HG03378 (cell line): Measurements from ENCODE around the gene GBF1.

Source experiments
- ATAC-seq: cut with Tn5 transposase; IDR thresholded peaks from one replicate; pipeline ENCODE4 v1.9.1; 2021; ENCODE audit warnings: mild to moderate bottlenecking, moderate library complexity; ENCODE audit not compliant: unreplicated experiment

Gene GBF1

DNA sequence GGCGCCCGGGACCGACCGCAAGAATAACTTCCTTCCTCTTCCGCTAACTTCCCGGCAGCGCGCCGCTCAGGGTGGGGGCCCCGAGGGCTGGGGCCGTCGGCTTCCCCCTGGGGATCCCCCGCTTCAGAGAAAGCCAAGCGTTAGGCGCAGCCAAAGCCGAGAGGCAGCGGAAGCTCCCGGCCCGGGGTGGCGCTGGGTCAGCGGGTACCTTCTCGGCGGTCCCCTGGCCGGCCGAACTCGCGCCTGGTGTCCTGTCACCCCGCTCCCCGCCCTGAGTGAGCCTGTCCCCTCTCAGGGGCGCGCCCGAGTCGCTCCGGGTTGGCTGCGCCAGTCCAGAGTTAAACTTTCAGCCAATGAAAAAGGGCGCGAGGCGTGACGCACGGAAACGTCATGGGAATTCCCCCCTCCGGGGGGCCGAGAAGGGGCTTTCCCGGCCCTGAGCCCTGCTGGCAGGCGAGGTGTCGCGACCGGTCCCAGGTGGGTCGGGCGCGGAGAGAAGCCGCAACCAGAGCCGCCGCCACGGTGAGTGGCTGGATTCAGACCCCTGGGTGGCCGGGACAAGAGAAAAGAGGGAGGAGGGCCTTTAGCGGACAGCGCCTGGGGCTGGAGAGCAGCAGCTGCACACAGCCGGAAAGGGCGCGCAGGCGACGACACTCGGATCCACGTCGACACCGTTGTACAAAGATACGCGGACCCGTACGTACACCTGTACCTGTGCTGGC lies 148.9 kb downstream of the GBF1 start:
- peak; percentile 75 for ATAC-seq

DNA sequence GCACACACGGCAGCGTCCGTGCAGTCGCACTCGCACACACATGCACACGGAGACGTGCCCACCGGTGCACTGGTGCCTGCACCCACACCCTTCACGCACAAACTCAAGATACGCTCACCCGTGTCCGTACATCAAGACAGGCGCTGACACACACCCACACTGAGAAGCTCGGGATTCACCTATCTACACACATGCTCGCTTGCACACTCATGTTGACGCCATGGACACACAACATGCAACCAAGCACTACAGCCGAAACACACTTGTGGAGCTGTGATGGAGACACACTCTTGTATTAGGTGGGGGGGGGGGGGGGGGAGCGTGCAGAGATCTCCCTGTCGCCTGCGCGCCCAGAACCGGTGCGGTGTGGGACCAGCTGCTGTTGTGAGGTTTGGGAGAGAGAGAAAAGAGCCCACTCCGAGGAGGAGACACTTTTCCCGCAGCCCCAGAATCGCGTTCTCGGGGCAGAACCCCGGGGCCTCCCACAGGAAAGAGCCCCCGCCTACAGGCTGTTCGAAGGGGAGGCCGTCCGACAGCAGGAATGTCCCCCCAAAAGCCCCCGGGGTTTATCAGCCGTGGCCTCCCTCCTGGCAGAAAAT lies 149.6 kb downstream of the GBF1 start:
- no peak for ATAC-seq

DNA sequence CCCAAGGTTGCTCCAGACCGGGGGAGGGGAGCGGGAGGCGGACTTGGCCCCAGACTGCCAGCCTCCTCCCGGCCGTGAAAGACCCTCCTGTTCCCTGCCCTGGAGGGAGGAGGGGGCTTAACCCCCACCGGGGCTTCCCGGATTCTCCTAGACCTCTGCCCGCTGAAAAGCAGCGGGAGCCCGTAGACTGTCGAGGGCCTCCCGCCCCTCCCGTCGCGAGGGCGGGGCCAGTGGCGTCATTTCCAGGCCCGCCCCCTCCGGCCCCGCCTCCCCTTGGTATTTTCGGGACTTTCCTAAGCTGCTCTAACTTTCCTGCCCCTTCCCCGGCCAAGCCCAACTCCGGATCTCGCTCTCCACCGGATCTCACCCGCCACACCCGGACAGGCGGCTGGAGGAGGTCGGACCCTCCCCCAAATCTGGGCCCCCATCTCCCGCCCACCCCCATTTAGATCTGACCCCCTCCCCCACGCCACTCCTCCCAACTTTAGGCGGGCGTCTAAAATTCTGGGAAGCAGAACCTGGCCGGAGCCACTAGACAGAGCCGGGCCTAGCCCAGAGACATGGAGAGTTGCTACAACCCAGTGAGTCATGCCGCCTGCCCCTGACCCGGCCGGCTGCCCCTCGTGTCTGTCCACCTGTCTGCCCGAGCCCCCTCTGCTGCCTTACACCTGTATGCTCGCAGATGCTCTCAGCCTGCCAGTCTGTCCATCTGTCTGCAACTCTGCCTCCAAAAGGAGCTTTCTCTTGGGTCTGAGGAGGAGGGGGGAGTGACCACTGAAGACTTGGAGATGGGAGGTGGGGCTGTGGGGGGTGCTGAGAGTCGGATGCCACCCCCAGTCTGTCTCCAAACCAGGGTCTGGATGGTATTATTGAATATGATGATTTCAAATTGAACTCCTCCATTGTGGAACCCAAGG lies 150.3 kb downstream of the GBF1 start, which contains the start of gene NFKB2:
Gene NFKB2 (plus strand): TSS at position 306 of the 917 bp plus-strand sequence. CDS start 255 bp downstream, at position 561.
- no peak for ATAC-seq

DNA sequence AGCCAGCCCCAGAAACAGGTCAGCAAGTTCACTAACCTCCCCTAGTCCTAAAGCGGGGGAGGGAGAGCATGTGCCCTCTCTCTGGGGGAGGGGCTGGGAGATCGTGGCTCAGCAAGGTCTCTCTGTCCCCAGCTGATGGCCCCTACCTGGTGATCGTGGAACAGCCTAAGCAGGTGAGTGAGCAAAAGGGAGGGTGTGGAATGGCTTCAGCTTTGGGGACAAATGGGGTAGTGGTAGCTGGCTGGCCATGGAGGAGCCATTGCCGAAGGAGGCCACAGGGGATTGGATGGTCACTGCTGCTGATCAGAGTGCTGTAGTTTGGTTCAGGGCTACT lies 151.0 kb downstream of the GBF1 start:
- ATAC-seq, result no peak

DNA sequence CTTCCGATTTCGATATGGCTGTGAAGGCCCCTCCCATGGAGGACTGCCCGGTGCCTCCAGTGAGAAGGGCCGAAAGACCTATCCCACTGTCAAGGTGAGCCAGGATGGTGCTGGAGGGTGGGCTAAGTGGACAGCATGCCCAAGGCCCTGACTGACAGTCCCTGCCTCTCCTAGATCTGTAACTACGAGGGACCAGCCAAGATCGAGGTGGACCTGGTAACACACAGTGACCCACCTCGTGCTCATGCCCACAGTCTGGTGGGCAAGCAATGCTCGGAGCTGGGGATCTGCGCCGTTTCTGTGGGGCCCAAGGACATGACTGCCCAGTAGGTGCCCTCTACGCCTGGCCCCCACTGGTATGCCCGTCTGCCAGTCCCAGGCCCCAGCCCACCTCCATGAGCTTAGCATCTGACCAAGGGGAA lies 151.4 kb downstream of the GBF1 start:
- no peak for ATAC-seq

DNA sequence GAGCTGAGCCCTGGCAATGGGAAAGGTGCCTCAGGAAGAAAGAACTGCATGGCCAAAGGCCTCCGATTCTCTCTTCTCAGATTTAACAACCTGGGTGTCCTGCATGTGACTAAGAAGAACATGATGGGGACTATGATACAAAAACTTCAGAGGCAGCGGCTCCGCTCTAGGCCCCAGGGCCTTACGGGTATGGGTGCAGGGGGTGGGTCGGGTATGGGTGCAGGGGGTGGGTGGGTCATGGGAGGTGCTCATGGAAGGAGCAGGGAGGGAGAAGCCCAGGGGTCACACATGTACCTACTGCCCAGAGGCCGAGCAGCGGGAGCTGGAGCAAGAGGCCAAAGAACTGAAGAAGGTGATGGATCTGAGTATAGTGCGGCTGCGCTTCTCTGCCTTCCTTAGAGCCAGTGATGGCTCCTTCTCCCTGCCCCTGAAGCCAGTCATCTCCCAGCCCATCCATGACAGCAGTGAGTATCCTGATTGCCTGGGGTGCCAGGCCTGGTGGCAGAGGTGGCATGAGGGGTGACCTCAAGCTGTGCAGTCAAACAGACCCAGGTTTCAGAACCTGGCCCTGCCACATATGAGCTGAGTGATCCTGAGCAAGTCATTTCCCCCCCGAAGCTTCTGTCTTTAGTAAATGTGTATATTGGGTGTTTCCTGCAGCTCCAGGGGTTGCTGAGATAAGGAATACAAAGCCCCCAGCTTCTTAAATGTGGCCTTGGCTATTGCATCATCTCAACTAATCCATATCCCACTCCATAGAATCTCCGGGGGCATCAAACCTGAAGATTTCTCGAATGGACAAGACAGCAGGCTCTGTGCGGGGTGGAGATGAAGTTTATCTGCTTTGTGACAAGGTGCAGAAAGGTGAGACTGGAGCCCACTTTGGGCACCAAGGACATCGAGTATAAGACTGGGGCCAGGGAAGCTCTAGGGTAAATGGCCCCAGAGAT lies 152.2 kb downstream of the GBF1 start:
- ATAC-seq, result no peak

DNA sequence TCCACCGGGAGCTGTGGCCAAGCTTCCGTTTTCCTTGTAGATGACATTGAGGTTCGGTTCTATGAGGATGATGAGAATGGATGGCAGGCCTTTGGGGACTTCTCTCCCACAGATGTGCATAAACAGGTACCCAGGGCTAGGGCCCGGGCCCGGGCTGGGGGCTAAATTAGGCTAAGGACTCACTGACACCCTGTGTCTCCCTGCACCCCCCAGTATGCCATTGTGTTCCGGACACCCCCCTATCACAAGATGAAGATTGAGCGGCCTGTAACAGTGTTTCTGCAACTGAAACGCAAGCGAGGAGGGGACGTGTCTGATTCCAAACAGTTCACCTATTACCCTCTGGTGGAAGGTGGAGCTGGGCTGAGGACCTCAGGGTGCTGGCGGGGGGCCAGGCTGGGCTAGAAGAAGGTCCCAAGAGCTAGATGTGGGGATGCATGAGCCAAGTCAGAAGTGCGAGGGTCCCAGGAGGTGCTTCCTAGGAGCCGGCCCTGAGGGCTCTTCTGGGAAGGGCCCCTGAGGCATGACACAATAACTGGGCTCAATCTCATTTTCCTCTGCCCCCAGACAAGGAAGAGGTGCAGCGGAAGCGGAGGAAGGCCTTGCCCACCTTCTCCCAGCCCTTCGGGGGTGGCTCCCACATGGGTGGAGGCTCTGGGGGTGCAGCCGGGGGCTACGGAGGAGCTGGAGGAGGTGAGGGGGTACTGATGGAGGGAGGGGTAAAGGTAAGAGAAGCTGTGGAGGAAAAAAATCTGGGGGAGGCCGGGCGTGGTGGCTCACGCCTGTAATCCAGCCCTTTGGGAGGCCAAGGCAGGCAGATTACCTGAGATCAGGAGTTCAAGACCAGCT lies 153.1 kb downstream of the GBF1 start:
- no peak for ATAC-seq

DNA sequence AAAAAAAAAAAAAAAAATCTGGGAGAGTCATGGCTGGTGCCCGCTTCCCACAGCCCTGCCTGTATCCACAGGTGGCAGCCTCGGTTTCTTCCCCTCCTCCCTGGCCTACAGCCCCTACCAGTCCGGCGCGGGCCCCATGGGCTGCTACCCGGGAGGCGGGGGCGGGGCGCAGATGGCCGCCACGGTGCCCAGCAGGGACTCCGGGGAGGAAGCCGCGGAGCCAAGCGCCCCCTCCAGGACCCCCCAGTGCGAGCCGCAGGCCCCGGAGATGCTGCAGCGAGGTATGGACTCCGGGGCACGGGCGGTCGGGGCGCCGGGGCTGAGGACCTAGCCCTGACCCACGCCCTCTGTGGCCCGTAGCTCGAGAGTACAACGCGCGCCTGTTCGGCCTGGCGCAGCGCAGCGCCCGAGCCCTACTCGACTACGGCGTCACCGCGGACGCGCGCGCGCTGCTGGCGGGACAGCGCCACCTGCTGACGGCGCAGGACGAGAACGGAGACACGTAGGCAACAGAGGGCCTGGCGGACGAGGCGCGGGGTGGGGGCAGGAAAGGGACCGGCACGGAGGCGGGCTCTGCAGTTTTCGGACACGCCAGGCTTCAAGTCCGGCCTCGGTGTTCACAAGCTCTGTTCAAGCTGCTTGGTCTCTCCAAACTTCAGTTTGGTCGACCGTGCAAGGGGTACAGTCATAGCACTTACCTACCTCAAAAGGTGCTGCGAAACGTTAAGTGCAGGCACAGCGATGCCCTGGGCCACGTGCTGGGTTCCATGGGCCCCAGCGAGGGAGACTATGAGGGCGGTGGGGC lies 154.1 kb downstream of the GBF1 start:
- ATAC-seq, result peak; percentile 29

DNA sequence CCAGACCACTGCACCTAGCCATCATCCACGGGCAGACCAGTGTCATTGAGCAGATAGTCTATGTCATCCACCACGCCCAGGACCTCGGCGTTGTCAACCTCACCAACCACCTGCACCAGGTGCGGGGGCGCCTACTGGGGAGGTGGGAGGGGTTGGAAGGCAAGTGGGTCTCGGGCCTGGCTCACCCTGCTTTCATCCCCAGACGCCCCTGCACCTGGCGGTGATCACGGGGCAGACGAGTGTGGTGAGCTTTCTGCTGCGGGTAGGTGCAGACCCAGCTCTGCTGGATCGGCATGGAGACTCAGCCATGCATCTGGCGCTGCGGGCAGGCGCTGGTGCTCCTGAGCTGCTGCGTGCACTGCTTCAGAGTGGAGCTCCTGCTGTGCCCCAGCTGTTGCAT lies 154.7 kb downstream of the GBF1 start:
- no peak for ATAC-seq

DNA sequence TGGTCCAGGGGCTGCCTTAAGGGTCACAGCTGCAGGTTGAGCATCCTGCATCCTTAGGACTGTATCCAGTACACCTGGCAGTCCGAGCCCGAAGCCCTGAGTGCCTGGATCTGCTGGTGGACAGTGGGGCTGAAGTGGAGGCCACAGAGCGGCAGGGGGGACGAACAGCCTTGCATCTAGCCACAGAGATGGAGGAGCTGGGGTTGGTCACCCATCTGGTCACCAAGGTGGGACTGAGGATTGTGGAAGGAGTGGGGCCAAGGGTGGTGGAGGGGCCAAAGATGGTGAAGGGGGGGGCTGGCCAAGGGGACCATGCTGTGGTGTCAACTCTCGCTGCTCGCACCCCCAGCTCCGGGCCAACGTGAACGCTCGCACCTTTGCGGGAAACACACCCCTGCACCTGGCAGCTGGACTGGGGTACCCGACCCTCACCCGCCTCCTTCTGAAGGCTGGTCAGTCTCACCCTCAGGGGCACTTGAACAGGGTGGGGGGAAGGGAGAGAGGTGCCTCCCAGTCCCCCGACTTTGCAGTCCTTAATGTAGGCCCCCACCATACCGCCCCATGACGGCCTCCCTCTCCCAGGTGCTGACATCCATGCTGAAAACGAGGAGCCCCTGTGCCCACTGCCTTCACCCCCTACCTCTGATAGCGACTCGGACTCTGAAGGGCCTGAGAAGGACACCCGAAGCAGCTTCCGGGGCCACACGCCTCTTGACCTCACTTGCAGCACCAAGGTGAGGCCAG lies 155.4 kb downstream of the GBF1 start:
- ATAC-seq, result no peak

DNA sequence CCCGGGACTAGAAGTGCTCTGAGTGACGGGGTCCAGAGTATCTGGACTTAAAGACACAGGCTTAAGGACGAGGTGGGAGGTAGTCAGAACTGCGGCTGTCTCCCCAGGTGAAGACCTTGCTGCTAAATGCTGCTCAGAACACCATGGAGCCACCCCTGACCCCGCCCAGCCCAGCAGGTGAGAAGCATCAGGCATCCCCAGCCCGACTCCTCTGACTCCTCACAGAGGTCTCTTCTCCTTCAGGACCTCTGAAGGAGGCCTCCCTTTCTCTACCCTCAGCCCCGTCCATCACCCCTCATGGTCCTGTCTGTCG lies 156.0 kb downstream of the GBF1 start:
- no peak for ATAC-seq

DNA sequence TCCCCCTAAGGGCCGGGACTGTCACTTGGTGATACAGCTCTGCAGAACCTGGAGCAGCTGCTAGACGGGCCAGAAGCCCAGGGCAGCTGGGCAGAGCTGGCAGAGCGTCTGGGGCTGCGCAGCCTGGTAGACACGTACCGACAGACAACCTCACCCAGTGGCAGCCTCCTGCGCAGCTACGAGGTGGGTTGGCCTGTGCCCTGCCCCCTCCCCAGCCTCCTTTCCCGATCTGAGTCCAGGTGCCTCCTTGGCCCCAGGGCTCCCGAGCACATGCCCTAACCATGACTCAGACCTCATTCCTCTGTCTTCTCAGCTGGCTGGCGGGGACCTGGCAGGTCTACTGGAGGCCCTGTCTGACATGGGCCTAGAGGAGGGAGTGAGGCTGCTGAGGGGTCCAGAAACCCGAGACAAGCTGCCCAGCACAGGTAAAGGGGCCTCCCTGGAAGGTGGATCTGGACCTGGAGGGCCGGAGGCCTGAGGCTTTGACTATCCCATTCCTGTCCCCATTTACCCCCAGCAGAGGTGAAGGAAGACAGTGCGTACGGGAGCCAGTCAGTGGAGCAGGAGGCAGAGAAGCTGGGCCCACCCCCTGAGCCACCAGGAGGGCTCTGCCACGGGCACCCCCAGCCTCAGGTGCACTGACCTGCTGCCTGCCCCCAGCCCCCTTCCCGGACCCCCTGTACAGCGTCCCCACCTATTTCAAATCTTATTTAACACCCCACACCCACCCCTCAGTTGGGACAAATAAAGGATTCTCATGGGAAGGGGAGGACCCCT lies 156.6 kb downstream of the GBF1 start:
- ATAC-seq, result no peak

DNA sequence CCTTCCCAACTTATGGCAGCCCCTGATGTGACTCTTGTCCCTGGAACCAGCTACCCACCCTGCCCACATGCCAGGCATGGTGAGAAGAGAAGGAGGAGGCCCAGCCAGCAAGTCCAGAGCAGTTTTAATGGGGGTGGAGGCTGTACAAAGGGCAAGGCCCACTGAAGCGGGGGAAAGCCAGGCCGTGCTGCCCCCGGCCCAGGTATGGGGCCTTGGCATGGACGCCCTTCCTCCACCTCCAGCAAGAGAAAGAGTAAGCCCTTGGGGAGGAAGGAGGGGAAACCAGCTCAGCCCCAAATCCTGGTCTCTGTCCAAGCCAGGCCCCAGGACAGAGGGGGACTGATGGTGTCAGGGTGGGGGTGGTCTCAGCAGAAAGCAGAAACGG lies 157.2 kb downstream of the GBF1 start:
- no peak for ATAC-seq

DNA sequence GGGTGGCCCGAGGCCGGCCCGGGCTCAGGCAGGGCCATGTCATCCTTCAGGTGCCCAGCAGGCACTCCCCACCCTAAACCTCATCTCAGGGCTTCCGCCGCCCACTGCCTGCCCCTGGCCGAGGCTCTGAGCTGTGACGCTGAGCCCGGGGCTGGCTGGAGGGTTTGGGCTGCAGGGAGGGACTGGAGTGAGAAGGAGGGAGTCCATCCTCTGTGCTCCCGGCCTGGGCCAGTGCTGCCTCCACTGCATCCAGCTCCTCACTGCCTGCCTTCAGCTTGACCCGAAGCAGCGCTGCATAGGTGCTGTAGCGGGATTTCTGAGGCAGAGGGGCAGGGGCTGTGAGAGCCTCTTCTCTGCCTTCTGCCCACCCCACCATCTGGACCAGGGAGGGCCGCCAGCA lies 157.8 kb downstream of the GBF1 start:
- ATAC-seq, result no peak

DNA sequence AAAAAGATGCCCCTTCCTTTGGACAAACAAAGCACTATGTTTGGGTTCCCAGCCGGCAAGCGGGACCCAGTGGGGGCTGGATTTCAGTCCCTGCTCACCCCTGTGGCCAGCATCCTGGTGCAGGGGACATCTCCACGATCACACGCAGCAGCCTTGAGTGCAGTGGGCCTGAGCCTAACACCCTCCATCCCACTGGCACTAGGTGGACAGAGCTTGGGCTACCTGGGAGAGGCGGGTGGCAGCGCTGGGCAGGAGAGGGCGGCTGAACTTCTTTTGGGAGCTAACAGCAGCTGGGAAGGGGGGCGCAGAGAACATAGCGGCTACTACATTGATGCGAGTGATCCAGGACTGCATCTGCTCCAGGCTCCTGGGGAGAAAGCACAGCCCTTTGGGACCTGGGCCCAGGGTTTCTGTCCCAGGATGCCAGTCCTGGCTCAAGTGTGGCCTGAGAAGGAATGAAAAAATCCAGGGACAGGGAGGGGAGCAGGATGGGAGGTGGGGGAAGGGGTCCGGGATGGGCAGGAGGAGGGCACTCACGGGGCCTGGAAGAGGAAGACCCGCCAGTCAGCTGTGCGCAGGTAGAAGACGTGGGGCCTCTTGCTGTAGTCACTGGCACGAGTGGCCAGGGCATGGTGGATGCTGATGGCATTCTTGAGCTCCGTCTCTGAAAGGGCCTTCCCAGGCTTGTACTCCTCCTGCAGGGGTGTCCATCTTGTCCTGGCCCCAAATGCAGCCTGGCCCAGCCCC lies 159.2 kb downstream of the GBF1 start:
- ATAC-seq, result no peak

DNA sequence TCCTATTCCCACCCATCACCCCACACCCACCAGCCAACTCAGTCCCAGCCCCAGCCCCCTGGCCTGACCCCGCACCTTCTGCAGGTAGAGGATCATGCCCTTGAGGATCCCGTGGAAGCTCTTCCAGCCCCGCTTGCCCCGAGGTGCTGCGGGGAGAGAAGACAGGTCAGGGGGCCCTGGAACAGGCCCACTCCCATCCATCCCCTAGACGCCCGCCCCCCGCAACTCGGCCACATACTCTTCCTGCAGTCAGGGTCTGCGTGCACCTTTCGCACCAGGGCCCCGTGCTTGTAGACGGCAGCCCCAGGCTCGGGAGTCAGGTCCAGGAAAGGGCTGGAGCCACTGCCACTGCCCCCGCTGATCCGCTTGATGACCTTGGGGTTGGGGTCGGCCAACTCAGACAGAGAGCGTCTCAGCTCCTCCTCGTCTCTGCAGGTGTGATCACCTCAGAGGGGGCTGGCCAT lies 159.8 kb downstream of the GBF1 start:
- no peak for ATAC-seq

DNA sequence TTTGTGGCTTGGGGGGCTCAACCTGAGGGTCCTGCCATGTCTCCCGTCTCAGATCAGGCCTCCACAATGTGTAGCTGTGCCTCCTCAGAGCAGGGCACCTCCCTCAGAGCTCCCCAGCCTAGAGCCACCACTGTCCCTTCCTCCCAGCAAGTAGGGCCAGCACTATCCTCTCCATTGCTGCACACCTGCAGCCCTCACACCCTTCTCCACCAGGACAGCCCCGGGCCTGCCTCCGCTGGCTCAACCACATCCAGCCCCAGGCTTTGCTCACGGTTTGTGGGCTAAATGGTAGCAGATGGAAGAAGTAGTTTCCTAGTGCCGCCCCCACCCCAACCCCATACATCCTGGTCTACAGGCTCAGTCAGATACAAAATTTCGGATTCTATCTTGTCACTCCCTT lies 160.3 kb downstream of the GBF1 start:
- ATAC-seq, result no peak
